ENCODE measurements around the gene NSMCE4A.
"Not testable (repeated sequence)": the region's sequence is repeated elsewhere in the genome, so short reads cannot be mapped to it uniquely, and the experiment has no call there.

Gene NSMCE4A, protein sequence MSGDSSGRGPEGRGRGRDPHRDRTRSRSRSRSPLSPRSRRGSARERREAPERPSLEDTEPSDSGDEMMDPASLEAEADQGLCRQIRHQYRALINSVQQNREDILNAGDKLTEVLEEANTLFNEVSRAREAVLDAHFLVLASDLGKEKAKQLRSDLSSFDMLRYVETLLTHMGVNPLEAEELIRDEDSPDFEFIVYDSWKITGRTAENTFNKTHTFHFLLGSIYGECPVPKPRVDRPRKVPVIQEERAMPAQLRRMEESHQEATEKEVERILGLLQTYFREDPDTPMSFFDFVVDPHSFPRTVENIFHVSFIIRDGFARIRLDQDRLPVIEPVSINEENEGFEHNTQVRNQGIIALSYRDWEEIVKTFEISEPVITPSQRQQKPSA
- total RNA-seq = 29.9 to 46.1 (median 45.3) reads per million in 3 donors

DNA sequence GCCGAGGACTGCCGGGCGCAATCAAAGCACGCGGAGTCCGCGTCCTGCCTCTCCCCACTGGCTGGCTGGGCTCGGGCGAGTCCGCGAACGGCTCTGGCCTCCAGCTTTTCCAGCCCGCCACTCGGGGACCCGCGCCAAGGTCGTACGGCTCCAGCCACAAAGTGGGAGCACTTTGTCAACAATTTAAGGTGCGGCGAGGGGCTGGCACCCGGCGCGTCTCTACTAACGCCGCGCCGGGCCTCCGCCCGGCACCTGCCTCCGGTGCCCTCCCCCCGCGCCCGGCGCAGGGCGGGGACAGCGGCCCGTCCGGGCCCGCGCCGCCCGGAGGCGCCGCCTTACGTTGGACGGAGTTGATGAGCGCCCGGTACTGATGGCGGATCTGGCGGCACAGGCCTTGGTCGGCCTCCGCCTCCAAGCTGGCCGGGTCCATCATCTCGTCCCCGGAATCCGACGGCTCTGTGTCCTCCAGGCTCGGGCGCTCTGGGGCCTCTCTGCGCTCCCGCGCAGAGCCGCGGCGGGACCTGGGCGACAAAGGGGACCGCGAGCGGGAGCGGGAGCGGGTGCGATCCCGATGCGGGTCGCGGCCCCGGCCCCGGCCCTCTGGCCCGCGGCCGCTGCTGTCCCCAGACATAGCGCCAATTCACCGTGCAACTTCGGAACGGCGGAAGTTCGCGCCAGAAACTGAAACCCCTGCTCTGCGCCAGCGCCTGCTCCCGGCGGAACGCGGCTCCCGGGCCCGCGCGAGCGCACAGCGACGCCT is at the start of gene NSMCE4A:
Gene NSMCE4A (minus strand): TSS at position 683 of the 760 bp plus-strand sequence. CDS start 52 bp downstream, at position 631.
- Histone ChIP-seq H3K27ac (ENCODE audit: insufficient read depth, low read length, poor library complexity, severe bottlenecking) (peak within 1 kb of the TSS; percentile 68), H3K4me1 (ENCODE audit: control insufficient read depth, insufficient read depth, low read length, poor library complexity, severe bottlenecking) (peaks cover 9% of the 10 kb centered on the region), H3K36me3 (ENCODE audit: control insufficient read depth, insufficient read depth, low read length) (no peaks in the 10 kb centered on the region), H3K9me3 (ENCODE audit: control insufficient read depth, low read length) (no peaks in the 10 kb centered on the region), H3K4me3 (ENCODE audit: insufficient read depth, low read depth, low read length, poor library complexity, severe bottlenecking) (peak within 1 kb of the TSS; percentile 95), H3K27me3 (replicated peaks; ENCODE audit: control insufficient read depth, insufficient read depth, low read length, poor library complexity, severe bottlenecking) (no peaks in the 10 kb centered on the region)
- DNase-seq = peak; percentile 10 to 40 (median 32)

DNA sequence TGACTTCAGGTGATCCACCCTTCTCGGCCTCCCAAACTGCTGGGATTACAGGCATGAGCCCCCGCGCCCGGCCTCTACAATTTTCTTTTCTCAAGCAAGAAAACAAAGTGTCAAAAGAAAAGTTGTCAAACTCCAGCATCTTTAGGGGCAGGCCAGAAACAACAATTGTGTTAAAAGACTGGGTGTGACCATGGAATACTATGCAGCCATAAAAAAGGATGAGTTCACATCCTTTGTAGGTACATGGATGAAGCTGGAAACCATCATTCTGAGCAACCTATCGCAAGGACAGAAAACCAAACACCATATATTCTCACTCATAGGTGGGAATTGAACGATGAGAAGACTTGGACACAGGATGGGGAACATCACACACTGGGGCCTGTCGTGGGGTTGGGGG is 48.2 kb upstream of the NSMCE4A start:
- not testable (repeated sequence) for DNase-seq; H3K36me3 ChIP-seq (ENCODE audit: control insufficient read depth, insufficient read depth, low read length); H3K4me1 ChIP-seq (ENCODE audit: control insufficient read depth, insufficient read depth, low read length, poor library complexity, severe bottlenecking); H3K27me3 ChIP-seq (replicated peaks; ENCODE audit: control insufficient read depth, insufficient read depth, low read length, poor library complexity, severe bottlenecking); H3K4me3 ChIP-seq (ENCODE audit: insufficient read depth, low read depth, low read length, poor library complexity, severe bottlenecking); H3K9me3 ChIP-seq (ENCODE audit: control insufficient read depth, low read length); H3K27ac ChIP-seq (ENCODE audit: insufficient read depth, low read length, poor library complexity, severe bottlenecking)

DNA sequence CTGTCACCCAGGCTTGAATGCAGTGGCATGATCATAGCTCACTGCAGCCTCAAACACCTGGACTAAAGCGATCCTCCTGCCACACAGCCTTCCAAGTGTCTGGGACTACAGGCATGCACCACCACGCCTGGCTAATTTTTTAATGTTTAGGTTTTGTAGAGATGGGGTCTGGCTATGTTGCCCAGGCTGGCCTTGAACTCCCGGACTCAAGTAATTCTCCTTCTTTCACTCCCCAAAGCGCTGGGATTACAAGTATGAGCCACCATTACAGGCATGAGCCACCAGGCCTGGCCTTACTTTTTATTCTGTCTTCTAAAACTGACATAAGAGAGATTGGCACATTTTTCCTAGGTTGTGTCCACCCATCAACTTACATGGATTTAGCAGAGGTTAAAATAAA is 47.3 kb upstream of the NSMCE4A start:
- no peak overlapping the region for H3K27ac ChIP-seq (ENCODE audit: insufficient read depth, low read length, poor library complexity, severe bottlenecking)

DNA sequence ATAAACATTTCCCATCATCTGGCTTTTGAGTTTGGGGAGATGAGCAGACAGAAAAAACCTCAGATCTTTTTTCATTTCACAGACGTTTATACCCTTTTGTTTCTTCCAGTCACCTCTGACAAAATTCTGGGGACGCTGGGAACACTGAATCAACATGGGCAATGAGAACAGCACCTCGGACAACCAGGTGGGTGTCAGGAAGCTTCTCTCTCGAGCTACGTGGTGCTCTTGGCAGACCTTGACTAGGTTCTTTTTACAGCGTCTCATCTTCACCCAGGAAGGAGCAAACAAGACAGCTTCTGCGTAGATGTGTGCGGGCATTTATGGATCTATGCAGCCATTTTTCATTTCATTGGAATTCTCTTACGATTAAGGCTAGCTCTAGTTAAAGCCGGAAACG is 46.8 kb upstream of the NSMCE4A start:
- H3K4me3 ChIP-seq (ENCODE audit: insufficient read depth, low read depth, low read length, poor library complexity, severe bottlenecking) = no peak overlapping the region
- H3K36me3 ChIP-seq (ENCODE audit: control insufficient read depth, insufficient read depth, low read length) = no peaks in the 10 kb centered on the region
- no peaks in the 10 kb centered on the region for H3K4me1 ChIP-seq (ENCODE audit: control insufficient read depth, insufficient read depth, low read length, poor library complexity, severe bottlenecking)
- H3K9me3 ChIP-seq (ENCODE audit: control insufficient read depth, low read length) = no peaks in the 10 kb centered on the region
- no peaks in the 10 kb centered on the region for H3K27me3 ChIP-seq (replicated peaks; ENCODE audit: control insufficient read depth, insufficient read depth, low read length, poor library complexity, severe bottlenecking)
- DNase-seq = no peak
- no peak overlapping the region for H3K27ac ChIP-seq (ENCODE audit: insufficient read depth, low read length, poor library complexity, severe bottlenecking)

More for the DNA sequence above, 47.3 kb upstream of the NSMCE4A start:
- no peak for DNase-seq
- no peaks in the 10 kb centered on the region for H3K9me3 ChIP-seq (ENCODE audit: control insufficient read depth, low read length)
- H3K4me3 ChIP-seq (ENCODE audit: insufficient read depth, low read depth, low read length, poor library complexity, severe bottlenecking) = no peak overlapping the region
- H3K4me1 ChIP-seq (ENCODE audit: control insufficient read depth, insufficient read depth, low read length, poor library complexity, severe bottlenecking) = no peaks in the 10 kb centered on the region
- H3K36me3 ChIP-seq (ENCODE audit: control insufficient read depth, insufficient read depth, low read length) = no peaks in the 10 kb centered on the region
- no peaks in the 10 kb centered on the region for H3K27me3 ChIP-seq (replicated peaks; ENCODE audit: control insufficient read depth, insufficient read depth, low read length, poor library complexity, severe bottlenecking)

DNA sequence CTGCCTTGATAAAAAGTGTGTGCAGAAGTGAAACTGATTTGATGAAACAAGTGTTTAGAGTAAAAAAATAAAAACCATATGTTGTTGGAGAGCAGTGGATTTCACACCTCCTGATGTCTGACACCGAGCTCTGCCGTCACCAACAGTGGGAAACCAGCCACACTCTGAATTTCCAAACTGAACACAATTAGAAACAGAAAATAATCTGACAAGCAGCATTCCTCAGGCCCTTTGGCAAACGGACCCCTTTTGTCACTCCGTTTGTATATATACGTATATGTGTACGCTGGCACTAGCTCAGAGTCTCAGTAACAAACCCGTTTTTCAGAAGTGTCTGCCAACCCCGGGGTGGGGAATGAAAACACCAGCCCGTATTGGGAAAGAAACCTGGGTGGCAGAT is 46.4 kb upstream of the NSMCE4A start:
- Histone ChIP-seq H3K9me3 (ENCODE audit: control insufficient read depth, low read length) (no peaks in the 10 kb centered on the region), H3K27ac (ENCODE audit: insufficient read depth, low read length, poor library complexity, severe bottlenecking) (no peak overlapping the region), H3K36me3 (ENCODE audit: control insufficient read depth, insufficient read depth, low read length) (no peaks in the 10 kb centered on the region), H3K4me3 (ENCODE audit: insufficient read depth, low read depth, low read length, poor library complexity, severe bottlenecking) (no peak overlapping the region), H3K4me1 (ENCODE audit: control insufficient read depth, insufficient read depth, low read length, poor library complexity, severe bottlenecking) (no peaks in the 10 kb centered on the region), H3K27me3 (replicated peaks; ENCODE audit: control insufficient read depth, insufficient read depth, low read length, poor library complexity, severe bottlenecking) (no peaks in the 10 kb centered on the region)
- no peak for DNase-seq

DNA sequence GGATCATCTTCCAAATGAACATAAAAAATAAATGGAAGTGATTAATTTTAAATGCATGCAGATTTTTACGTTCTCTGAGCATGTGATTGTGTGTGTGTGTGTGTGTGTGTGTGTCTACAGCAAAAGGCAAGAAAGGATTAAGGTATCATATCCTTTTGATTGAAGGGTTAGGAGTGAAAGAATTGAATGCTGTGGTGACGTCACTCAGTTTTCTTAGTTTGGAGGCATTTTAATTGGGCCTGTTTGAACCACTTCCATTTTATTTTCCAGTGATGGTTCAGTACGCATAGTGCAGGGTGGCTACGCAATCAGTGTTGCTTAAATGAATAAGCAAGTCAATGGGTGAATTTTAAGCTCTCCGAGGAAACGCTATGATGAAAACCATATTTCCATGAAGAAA is 45.2 kb upstream of the NSMCE4A start:
- Histone ChIP-seq H3K9me3 (ENCODE audit: control insufficient read depth, low read length) (no peaks in the 10 kb centered on the region), H3K27me3 (replicated peaks; ENCODE audit: control insufficient read depth, insufficient read depth, low read length, poor library complexity, severe bottlenecking) (no peaks in the 10 kb centered on the region), H3K4me1 (ENCODE audit: control insufficient read depth, insufficient read depth, low read length, poor library complexity, severe bottlenecking) (no peaks in the 10 kb centered on the region), H3K4me3 (ENCODE audit: insufficient read depth, low read depth, low read length, poor library complexity, severe bottlenecking) (no peak overlapping the region), H3K36me3 (ENCODE audit: control insufficient read depth, insufficient read depth, low read length) (no peaks in the 10 kb centered on the region), H3K27ac (ENCODE audit: insufficient read depth, low read length, poor library complexity, severe bottlenecking) (no peak overlapping the region)
- DNase-seq = no peak

DNA sequence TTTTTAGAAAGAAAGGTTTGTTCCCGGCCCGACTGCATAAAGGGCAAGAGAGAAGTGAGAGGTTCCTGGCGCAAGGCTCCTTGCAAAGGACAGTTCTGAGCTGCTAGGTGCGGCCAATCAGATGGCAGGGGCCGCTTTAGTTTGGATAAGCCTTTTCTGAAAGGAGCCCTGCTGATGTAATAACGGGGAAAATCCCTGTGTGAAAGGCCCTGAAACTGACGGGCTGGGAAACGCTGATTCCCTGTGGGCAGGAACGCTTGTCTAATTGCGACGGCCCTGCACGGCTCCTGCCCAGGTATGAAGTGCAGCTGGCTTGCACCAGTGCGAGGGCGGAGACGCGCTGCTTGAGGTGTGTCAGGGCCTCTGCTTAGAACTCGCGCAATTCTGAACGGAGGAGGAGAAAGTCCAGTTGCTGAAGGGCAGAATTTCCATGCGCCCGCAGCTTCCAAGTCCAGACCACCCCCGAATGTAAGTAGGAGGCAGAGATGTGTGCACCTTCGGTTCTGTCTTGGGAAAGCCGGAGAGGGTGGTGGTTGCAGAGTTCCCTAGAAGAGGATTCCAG is 44.5 kb upstream of the NSMCE4A start:
- Histone ChIP-seq H3K27ac (ENCODE audit: insufficient read depth, low read length, poor library complexity, severe bottlenecking) (no peak overlapping the region), H3K4me3 (ENCODE audit: insufficient read depth, low read depth, low read length, poor library complexity, severe bottlenecking) (no peak overlapping the region)

DNA sequence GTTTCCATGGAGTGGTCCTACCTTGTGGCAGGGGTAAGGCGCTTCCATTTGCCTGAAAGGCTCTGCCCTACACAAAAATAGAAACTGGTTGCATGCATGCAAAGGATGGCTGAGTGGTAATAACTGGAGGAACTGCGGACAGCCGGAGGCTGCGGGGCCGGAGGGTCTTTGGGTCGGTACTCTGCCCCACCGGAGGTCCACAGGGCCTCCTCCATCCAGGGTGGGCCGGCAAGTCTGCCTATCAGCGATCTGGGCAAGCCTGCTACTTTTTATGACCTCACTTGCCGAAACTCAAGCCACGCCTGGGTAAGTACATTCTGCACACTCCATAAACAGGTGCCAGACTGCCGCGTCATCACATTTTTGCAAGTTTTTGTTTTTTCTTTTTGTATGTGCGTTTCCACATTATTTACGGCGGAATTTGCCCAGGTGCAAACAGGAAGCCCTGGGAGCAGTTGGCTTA is 44.0 kb upstream of the NSMCE4A start:
- no peak overlapping the region for H3K4me3 ChIP-seq (ENCODE audit: insufficient read depth, low read depth, low read length, poor library complexity, severe bottlenecking)
- DNase-seq = no peak
- no peaks in the 10 kb centered on the region for H3K4me1 ChIP-seq (ENCODE audit: control insufficient read depth, insufficient read depth, low read length, poor library complexity, severe bottlenecking)
- no peak overlapping the region for H3K27ac ChIP-seq (ENCODE audit: insufficient read depth, low read length, poor library complexity, severe bottlenecking)
- no peaks in the 10 kb centered on the region for H3K27me3 ChIP-seq (replicated peaks; ENCODE audit: control insufficient read depth, insufficient read depth, low read length, poor library complexity, severe bottlenecking)
- no peaks in the 10 kb centered on the region for H3K36me3 ChIP-seq (ENCODE audit: control insufficient read depth, insufficient read depth, low read length)
- H3K9me3 ChIP-seq (ENCODE audit: control insufficient read depth, low read length) = no peaks in the 10 kb centered on the region

More for the DNA sequence above, 44.5 kb upstream of the NSMCE4A start:
- no peaks in the 10 kb centered on the region for H3K27me3 ChIP-seq (replicated peaks; ENCODE audit: control insufficient read depth, insufficient read depth, low read length, poor library complexity, severe bottlenecking)
- no peak for DNase-seq
- H3K36me3 ChIP-seq (ENCODE audit: control insufficient read depth, insufficient read depth, low read length) = no peaks in the 10 kb centered on the region
- H3K9me3 ChIP-seq (ENCODE audit: control insufficient read depth, low read length) = no peaks in the 10 kb centered on the region
- H3K4me1 ChIP-seq (ENCODE audit: control insufficient read depth, insufficient read depth, low read length, poor library complexity, severe bottlenecking) = no peaks in the 10 kb centered on the region

DNA sequence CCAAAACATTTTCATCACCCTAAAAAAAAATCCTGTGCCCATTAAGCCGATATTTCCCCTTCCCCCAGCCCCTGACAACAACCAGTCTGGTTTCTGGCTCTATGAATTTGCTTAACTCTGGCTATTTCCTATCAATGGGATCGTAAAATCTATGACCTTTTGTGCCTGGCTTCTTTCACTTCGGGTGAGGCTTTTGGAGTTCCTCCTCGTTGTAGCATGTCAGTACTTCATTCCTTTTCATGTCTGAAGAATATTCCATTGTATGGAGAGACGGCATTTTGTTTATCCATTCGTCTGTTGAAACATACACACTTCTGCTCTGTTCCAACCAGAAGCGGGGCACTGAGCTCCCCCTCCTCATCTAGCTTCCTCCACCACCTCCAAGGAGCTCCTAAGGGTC is 43.5 kb upstream of the NSMCE4A start:
- H3K27ac ChIP-seq (ENCODE audit: insufficient read depth, low read length, poor library complexity, severe bottlenecking) = no peak overlapping the region
- no peak overlapping the region for H3K4me3 ChIP-seq (ENCODE audit: insufficient read depth, low read depth, low read length, poor library complexity, severe bottlenecking)
- H3K36me3 ChIP-seq (ENCODE audit: control insufficient read depth, insufficient read depth, low read length) = no peaks in the 10 kb centered on the region
- no peaks in the 10 kb centered on the region for H3K9me3 ChIP-seq (ENCODE audit: control insufficient read depth, low read length)
- no peaks in the 10 kb centered on the region for H3K4me1 ChIP-seq (ENCODE audit: control insufficient read depth, insufficient read depth, low read length, poor library complexity, severe bottlenecking)
- H3K27me3 ChIP-seq (replicated peaks; ENCODE audit: control insufficient read depth, insufficient read depth, low read length, poor library complexity, severe bottlenecking) = no peaks in the 10 kb centered on the region
- DNase-seq = no peak

DNA sequence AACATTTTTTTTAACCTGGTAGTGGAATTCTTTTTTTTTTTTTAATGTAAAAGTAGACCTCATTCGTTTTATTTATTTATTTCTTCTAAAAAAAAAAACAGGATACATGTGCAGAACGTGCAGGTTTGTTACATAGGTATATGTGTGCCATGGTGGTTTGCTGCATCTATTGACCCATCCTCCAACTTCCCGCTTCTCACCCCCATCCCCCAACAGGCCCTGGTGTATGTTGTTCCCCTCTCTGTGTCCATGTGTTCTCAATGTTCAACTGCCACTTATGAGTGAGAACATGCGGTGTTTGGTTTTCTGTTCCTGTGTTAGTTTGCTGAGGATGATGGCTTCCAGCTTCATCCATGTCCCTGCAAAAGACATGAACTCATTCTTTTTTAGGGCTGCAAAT is 42.9 kb upstream of the NSMCE4A start:
- not testable (repeated sequence) for DNase-seq; H3K9me3 ChIP-seq (ENCODE audit: control insufficient read depth, low read length); H3K4me3 ChIP-seq (ENCODE audit: insufficient read depth, low read depth, low read length, poor library complexity, severe bottlenecking); H3K4me1 ChIP-seq (ENCODE audit: control insufficient read depth, insufficient read depth, low read length, poor library complexity, severe bottlenecking); H3K36me3 ChIP-seq (ENCODE audit: control insufficient read depth, insufficient read depth, low read length); H3K27ac ChIP-seq (ENCODE audit: insufficient read depth, low read length, poor library complexity, severe bottlenecking); H3K27me3 ChIP-seq (replicated peaks; ENCODE audit: control insufficient read depth, insufficient read depth, low read length, poor library complexity, severe bottlenecking)
